K562 (cell line): ENCODE measurements around the gene PPM1F. TPM values are rescaled to one million over a fixed set of nuclear protein-coding genes. Genes with fewer than 3 reads are reported as not detected.

ENCODE experiments used
- BCOR ChIP-seq: fragments of 450-650 bp; IDR thresholded peaks from 2 replicates; pipeline ENCODE4 v1.6.1; 2016
- MTA3 ChIP-seq: fragments of 450-650 bp; formaldehyde crosslinking; IDR thresholded peaks from 2 replicates; pipeline ENCODE4 v1.6.1; 2017; ENCODE audit warnings: mild to moderate bottlenecking, borderline replicate concordance
- PHF20 ChIP-seq: fragments of 450-650 bp; IDR thresholded peaks from 2 replicates; pipeline ENCODE4 v1.6.1; 2018; ENCODE audit not compliant: partially characterized antibody
- POLR2G ChIP-seq: fragments of 200-400 bp; formaldehyde crosslinking; IDR thresholded peaks from 2 replicates; pipeline ENCODE4 v1.6.1; 2017; ENCODE audit warnings: low read depth, mild to moderate bottlenecking, antibody characterized with exemption, low read length, moderate library complexity
- TCFL5 ChIP-seq: fragments of 250-450 bp; sonication (Bioruptor Pico); conservative IDR thresholded peaks from 2 replicates; pipeline ENCODE4 v1.6.1; 2021; ENCODE audit warnings: mild to moderate bottlenecking, moderate library complexity, matching md5 sums
- ZKSCAN1 ChIP-seq: fragments of 150-350 bp; IDR thresholded peaks from 2 replicates; pipeline ENCODE4 v1.6.1; 2016; ENCODE audit warnings: low read depth, low read length
- ZNF707 ChIP-seq: fragments of 250-450 bp; sonication (Bioruptor Pico); conservative IDR thresholded peaks from 2 replicates; pipeline ENCODE4 v1.8.0; 2022; ENCODE audit warnings: inconsistent platforms, mild to moderate bottlenecking, moderate library complexity
- ZNF75A ChIP-seq: fragments of 450-650 bp; formaldehyde crosslinking; IDR thresholded peaks from 2 replicates; pipeline ENCODE4 v1.4.0; 2020; ENCODE audit warnings: mild to moderate bottlenecking
- polyA plus RNA-seq, 8 experiments: library from polyadenylated mRNA; depleted of rRNA in 4 of 8; stranded (reverse) in 5 of 8; unstranded in 3 of 8; fragments of >200 nt; fragmentation: Nextera tagmentation in 2 of 8; fragmentation: Illumina TruSeq in 1 of 8; extraction: Ambion mirVana in 2 of 8; extraction: Trizol in 1 of 8; gene quantifications; 2 replicates each; pipeline versions ENCODE4 v1.2.1 to v1.2.3, GENCODE V29; 2011 to 2014; ENCODE audit warnings: inconsistent platforms in 1 of 8, missing spikeins in 1 of 8
- total RNA-seq, 7 experiments: library from RNA; depleted of rRNA in 6 of 7; stranded (reverse); fragments of >200 nt in 6 of 7; fragmentation: Illumina TruSeq in 2 of 7; extraction: Trizol in 2 of 7; gene quantifications; 2 replicates each; pipeline versions ENCODE4 v1.2.1 to v1.2.3, GENCODE V29; 2011 to 2021; ENCODE audit warnings: low replicate concordance in 1 of 7
- TF ChIP-seq, protein P1 (sequence below): sonication (generic); formaldehyde crosslinking; IDR thresholded peaks from 2 replicates; pipeline ENCODE4 v1.8.1; 2022; ENCODE audit warnings: missing genetic modification reagents
- TF ChIP-seq, protein P2 (sequence below): sonication (generic); formaldehyde crosslinking; IDR thresholded peaks from 2 replicates; pipeline ENCODE4 v1.8.0; 2022; ENCODE audit warnings: mild to moderate bottlenecking, missing genetic modification reagents
- TF ChIP-seq, protein P3 (sequence below): conservative IDR thresholded peaks from 2 replicates; pipeline ENCODE4 v1.6.1; 2011; ENCODE audit warnings: low read depth, mild to moderate bottlenecking, low read length; ENCODE audit not compliant: control insufficient read depth
- TF ChIP-seq, protein P4 (sequence below): fragments of 200-600 bp; sonication (generic); IDR thresholded peaks from one replicate; pipeline ENCODE4 v1.6.1; 2012; ENCODE audit warnings: mild to moderate bottlenecking, low read depth, low read length, inconsistent platforms

Gene PPM1F
- total and polyA plus RNA-seq, 9 of the 15 experiments (the other 6 are each of a cell fraction or from before 2014, with no cell fraction given), result 2.1 to 159 (median 64.0) TPM

DNA sequence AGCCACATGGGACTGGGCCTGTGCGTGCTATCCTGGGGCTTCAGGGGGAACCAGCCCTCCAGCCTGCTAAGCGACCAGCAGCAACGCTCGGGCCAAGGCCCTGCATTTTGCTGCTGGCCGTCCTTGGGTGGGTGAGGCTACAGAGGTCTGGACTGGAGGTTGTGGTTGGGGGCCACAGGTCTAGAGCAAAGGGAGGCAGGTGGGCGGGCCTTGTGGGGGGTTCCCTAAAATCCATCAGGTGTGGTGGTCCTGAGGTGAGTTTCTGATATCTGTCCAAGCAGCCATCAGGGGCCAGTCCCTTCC, 34.7 kb downstream of the PPM1F start (continued):
- TF ChIP-seq, protein P1, sequence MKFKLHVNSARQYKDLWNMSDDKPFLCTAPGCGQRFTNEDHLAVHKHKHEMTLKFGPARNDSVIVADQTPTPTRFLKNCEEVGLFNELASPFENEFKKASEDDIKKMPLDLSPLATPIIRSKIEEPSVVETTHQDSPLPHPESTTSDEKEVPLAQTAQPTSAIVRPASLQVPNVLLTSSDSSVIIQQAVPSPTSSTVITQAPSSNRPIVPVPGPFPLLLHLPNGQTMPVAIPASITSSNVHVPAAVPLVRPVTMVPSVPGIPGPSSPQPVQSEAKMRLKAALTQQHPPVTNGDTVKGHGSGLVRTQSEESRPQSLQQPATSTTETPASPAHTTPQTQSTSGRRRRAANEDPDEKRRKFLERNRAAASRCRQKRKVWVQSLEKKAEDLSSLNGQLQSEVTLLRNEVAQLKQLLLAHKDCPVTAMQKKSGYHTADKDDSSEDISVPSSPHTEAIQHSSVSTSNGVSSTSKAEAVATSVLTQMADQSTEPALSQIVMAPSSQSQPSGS (CRISPR knock-in tag), result 0 out of 2 replicates have a peak, but pooled peaks have one; percentile 50
- TF ChIP-seq, protein P2, sequence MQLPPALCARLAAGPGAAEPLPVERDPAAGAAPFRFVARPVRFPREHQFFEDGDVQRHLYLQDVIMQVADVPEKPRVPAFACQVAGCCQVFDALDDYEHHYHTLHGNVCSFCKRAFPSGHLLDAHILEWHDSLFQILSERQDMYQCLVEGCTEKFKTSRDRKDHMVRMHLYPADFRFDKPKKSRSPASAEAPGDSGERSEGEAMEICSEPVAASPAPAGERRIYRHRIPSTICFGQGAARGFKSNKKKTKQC, result peak; percentile 28; the same call in 1 of the 2 replicates
- TF ChIP-seq POLR2G (peak; percentile 78), ZNF75A (CRISPR knock-in tag) (no peak), MTA3 (no peak), PHF20 (no peak), BCOR (no peak), ZNF707 (CRISPR knock-in tag) (no peak), TCFL5 (CRISPR knock-in tag) (no peak), ZKSCAN1 (0 out of 2 replicates have a peak, but pooled peaks have one; percentile 8)
- TF ChIP-seq, protein P3, sequence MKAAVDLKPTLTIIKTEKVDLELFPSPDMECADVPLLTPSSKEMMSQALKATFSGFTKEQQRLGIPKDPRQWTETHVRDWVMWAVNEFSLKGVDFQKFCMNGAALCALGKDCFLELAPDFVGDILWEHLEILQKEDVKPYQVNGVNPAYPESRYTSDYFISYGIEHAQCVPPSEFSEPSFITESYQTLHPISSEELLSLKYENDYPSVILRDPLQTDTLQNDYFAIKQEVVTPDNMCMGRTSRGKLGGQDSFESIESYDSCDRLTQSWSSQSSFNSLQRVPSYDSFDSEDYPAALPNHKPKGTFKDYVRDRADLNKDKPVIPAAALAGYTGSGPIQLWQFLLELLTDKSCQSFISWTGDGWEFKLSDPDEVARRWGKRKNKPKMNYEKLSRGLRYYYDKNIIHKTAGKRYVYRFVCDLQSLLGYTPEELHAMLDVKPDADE, result 0 out of 2 replicates have a peak, but pooled peaks have one; percentile 12
- TF ChIP-seq, protein P4, sequence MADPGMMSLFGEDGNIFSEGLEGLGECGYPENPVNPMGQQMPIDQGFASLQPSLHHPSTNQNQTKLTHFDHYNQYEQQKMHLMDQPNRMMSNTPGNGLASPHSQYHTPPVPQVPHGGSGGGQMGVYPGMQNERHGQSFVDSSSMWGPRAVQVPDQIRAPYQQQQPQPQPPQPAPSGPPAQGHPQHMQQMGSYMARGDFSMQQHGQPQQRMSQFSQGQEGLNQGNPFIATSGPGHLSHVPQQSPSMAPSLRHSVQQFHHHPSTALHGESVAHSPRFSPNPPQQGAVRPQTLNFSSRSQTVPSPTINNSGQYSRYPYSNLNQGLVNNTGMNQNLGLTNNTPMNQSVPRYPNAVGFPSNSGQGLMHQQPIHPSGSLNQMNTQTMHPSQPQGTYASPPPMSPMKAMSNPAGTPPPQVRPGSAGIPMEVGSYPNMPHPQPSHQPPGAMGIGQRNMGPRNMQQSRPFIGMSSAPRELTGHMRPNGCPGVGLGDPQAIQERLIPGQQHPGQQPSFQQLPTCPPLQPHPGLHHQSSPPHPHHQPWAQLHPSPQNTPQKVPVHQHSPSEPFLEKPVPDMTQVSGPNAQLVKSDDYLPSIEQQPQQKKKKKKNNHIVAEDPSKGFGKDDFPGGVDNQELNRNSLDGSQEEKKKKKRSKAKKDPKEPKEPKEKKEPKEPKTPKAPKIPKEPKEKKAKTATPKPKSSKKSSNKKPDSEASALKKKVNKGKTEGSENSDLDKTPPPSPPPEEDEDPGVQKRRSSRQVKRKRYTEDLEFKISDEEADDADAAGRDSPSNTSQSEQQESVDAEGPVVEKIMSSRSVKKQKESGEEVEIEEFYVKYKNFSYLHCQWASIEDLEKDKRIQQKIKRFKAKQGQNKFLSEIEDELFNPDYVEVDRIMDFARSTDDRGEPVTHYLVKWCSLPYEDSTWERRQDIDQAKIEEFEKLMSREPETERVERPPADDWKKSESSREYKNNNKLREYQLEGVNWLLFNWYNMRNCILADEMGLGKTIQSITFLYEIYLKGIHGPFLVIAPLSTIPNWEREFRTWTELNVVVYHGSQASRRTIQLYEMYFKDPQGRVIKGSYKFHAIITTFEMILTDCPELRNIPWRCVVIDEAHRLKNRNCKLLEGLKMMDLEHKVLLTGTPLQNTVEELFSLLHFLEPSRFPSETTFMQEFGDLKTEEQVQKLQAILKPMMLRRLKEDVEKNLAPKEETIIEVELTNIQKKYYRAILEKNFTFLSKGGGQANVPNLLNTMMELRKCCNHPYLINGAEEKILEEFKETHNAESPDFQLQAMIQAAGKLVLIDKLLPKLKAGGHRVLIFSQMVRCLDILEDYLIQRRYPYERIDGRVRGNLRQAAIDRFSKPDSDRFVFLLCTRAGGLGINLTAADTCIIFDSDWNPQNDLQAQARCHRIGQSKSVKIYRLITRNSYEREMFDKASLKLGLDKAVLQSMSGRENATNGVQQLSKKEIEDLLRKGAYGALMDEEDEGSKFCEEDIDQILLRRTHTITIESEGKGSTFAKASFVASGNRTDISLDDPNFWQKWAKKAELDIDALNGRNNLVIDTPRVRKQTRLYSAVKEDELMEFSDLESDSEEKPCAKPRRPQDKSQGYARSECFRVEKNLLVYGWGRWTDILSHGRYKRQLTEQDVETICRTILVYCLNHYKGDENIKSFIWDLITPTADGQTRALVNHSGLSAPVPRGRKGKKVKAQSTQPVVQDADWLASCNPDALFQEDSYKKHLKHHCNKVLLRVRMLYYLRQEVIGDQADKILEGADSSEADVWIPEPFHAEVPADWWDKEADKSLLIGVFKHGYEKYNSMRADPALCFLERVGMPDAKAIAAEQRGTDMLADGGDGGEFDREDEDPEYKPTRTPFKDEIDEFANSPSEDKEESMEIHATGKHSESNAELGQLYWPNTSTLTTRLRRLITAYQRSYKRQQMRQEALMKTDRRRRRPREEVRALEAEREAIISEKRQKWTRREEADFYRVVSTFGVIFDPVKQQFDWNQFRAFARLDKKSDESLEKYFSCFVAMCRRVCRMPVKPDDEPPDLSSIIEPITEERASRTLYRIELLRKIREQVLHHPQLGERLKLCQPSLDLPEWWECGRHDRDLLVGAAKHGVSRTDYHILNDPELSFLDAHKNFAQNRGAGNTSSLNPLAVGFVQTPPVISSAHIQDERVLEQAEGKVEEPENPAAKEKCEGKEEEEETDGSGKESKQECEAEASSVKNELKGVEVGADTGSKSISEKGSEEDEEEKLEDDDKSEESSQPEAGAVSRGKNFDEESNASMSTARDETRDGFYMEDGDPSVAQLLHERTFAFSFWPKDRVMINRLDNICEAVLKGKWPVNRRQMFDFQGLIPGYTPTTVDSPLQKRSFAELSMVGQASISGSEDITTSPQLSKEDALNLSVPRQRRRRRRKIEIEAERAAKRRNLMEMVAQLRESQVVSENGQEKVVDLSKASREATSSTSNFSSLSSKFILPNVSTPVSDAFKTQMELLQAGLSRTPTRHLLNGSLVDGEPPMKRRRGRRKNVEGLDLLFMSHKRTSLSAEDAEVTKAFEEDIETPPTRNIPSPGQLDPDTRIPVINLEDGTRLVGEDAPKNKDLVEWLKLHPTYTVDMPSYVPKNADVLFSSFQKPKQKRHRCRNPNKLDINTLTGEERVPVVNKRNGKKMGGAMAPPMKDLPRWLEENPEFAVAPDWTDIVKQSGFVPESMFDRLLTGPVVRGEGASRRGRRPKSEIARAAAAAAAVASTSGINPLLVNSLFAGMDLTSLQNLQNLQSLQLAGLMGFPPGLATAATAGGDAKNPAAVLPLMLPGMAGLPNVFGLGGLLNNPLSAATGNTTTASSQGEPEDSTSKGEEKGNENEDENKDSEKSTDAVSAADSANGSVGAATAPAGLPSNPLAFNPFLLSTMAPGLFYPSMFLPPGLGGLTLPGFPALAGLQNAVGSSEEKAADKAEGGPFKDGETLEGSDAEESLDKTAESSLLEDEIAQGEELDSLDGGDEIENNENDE, result peak; percentile 62
